Mesendoderm (in vitro differentiated cells): Measurements from ENCODE around the gene C12orf54.
"Not testable (repeated sequence)": the region's sequence is repeated elsewhere in the genome, so short reads cannot be mapped to it uniquely, and the experiment has no call there.

Source experiments
- DNase-seq: peaks from one replicate; pipeline ENCODE4 v3.0.0; 2013
- H2AK5ac ChIP-seq: 2 replicates; pipeline ENCODE4 v1.6.1; 2013; ENCODE audit warnings: low read length, inconsistent platforms
- H2BK120ac ChIP-seq: 2 replicates; pipeline ENCODE4 v1.6.1; 2013; ENCODE audit warnings: low read depth, mild to moderate bottlenecking, low read length, moderate library complexity, mixed read lengths
- H2BK15ac ChIP-seq: replicated peaks from 2 replicates; pipeline ENCODE4 v1.6.1; 2013; ENCODE audit warnings: low read depth, mild to moderate bottlenecking, moderate library complexity
- H2BK5ac ChIP-seq: 2 replicates; pipeline ENCODE4 v1.6.1; 2013; ENCODE audit warnings: low read length, inconsistent platforms
- H3K18ac ChIP-seq: 2 replicates; pipeline ENCODE4 v1.6.1; 2013; ENCODE audit warnings: mild to moderate bottlenecking, low read length, mixed read lengths
- H3K23ac ChIP-seq: one replicate; pipeline ENCODE4 v1.6.1; 2013; ENCODE audit warnings: low read length
- H3K27ac ChIP-seq: 2 replicates; pipeline ENCODE4 v1.5.1; 2013; ENCODE audit warnings: low read depth, mild to moderate bottlenecking, inconsistent platforms, low read length, moderate library complexity
- H3K27me3 ChIP-seq: 2 replicates; pipeline ENCODE4 v1.6.1; 2013; ENCODE audit warnings: low read length, control low read depth, mild to moderate bottlenecking, inconsistent platforms; ENCODE audit not compliant: insufficient read depth, poor library complexity
- H3K36me3 ChIP-seq: 2 replicates; pipeline ENCODE4 v1.6.1; 2013; ENCODE audit warnings: low read length, inconsistent platforms; ENCODE audit not compliant: control insufficient read depth, insufficient read depth
- H3K4ac ChIP-seq: one replicate; pipeline ENCODE4 v1.6.1; 2013; ENCODE audit warnings: low read depth, mild to moderate bottlenecking, low read length, moderate library complexity
- H3K4me1 ChIP-seq: 2 replicates; pipeline ENCODE4 v1.6.1; 2013; ENCODE audit warnings: low read depth, low read length, inconsistent platforms; ENCODE audit not compliant: control insufficient read depth
- H3K4me2 ChIP-seq: 2 replicates; pipeline ENCODE4 v1.6.1; 2013; ENCODE audit warnings: low read length
- H3K4me3 ChIP-seq: 2 replicates; pipeline ENCODE4 v1.5.1; 2013; ENCODE audit warnings: mild to moderate bottlenecking, low read length
- H3K56ac ChIP-seq: one replicate; pipeline ENCODE4 v1.6.1; 2013; ENCODE audit warnings: low read length
- H3K79me1 ChIP-seq: 2 replicates; pipeline ENCODE4 v1.6.1; 2013; ENCODE audit warnings: low read length, inconsistent platforms
- H3K79me2 ChIP-seq: 2 replicates; pipeline ENCODE4 v1.6.1; 2013; ENCODE audit warnings: mild to moderate bottlenecking, low read length; ENCODE audit not compliant: control insufficient read depth, insufficient read depth
- H3K9ac ChIP-seq: 2 replicates; pipeline ENCODE4 v1.6.1; 2013; ENCODE audit warnings: low read length, inconsistent platforms
- H4K5ac ChIP-seq: one replicate; pipeline ENCODE4 v1.6.1; 2013; ENCODE audit warnings: low read length
- H4K8ac ChIP-seq: one replicate; pipeline ENCODE4 v1.6.1; 2013; ENCODE audit warnings: low read depth, mild to moderate bottlenecking, control low read depth, low read length, moderate library complexity
- WGBS: extraction: QIAGEN DNeasy Blood & Tissue Kit; methylation state at CpG from one replicate; pipeline ENCODE4 v1.1.7; 2013; ENCODE audit warnings: low lambda C conversion rate, missing lambda C conversion rate; ENCODE audit not compliant: insufficient coverage; ENCODE audit errors: extremely low coverage; 5-methylcytosine and 5-hydroxymethylcytosine counted together

Gene C12orf54

DNA sequence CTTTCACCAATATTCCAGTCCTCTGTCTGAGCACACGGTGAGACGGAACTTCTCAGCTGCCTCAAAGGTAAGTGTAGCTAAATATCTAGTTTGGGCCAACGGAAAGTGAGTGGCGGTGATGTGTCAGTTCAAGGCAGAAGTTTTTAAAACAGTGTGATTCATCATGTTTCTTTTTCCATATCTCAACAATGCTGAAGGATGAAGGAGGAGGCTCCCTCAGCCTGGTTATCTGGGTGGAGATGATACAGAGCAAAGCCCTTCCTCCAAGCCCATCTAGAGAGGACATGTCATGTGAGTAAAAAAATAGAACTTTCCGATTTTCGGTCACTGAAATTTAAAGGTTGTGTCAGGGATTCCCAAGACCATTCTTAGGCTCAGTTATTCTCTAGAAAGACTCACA lies 23.0 kb upstream of the C12orf54 start:
- WGBS: no CpG with 5 or more reads among the region's 6 CpGs
- Histone ChIP-seq H2BK120ac (no peak overlapping the region), H3K9ac (no peak overlapping the region), H2AK5ac (no peak overlapping the region), H3K79me2 (no peaks in the 10 kb centered on the region), H2BK5ac (no peak overlapping the region), H4K5ac (no peak overlapping the region), H3K4me3 (no peak overlapping the region), H2BK15ac (no peak overlapping the region), H3K27ac (no peak overlapping the region), H3K36me3 (no peaks in the 10 kb centered on the region), H3K27me3 (no peaks in the 10 kb centered on the region), H3K18ac (no peak overlapping the region), H3K79me1 (no peaks in the 10 kb centered on the region), H3K23ac (no peak overlapping the region), H3K4ac (no peak overlapping the region), H3K56ac (no peak overlapping the region), H3K4me1 (no peaks in the 10 kb centered on the region), H3K4me2 (no peak overlapping the region), H4K8ac (no peak overlapping the region)
- DNase-seq: no peak

DNA sequence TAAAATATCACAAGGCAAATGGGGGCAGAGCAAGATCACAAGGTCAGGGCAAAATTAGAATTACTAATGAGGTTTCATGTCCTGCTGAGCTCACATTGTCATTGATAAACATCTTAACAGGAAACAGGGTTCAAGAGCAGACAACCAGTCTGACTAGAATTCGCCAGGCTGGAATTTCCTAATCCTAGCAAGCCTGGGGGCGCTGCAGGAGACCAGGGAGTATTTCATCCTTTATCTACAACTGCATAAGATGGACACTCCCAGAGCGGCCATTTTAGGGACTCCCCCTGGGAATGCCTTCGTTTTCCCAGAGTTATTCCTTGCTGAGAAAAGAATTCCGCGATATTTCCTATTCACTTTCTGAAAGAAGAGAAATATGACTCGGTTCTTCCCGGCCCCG lies 13.3 kb upstream of the C12orf54 start:
- not testable (repeated sequence) for H3K9ac ChIP-seq, H2BK5ac ChIP-seq, H3K56ac ChIP-seq, H3K4ac ChIP-seq, H3K4me2 ChIP-seq, H3K4me3 ChIP-seq, H3K4me1 ChIP-seq, H3K18ac ChIP-seq, H4K5ac ChIP-seq, H3K79me1 ChIP-seq, H2BK15ac ChIP-seq, H2BK120ac ChIP-seq, H3K36me3 ChIP-seq, H2AK5ac ChIP-seq, H3K79me2 ChIP-seq, H4K8ac ChIP-seq, DNase-seq, H3K23ac ChIP-seq, H3K27ac ChIP-seq, H3K27me3 ChIP-seq
- no CpG with 5 or more reads among the region's 9 CpGs for WGBS

DNA sequence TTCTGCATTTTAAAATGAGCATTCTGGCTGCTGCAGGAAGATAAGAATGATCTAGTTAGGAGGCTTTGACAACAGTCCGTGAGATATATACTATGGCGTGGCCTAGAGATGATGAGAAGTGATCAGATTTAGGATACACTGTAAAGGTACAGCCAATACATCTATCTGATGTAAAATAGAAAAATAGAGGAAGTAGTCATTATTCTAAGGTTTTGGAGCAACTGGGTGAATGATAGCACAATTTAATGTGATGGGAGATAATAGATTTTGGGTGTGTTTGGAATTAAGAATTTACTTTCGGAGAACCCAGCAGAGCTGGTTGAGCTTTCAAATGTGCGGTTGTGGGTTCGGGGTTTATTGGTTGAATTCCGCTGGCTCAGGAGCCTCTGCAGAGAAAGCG lies 10.0 kb upstream of the C12orf54 start, which contains the start of gene ANP32D:
ANP32D (plus strand) TSS at position 301 of the 400 bp plus-strand sequence. CDS start 106 bp downstream, outside the sequence.
- Histone ChIP-seq H3K9ac (no peak within 1 kb of the TSS), H4K8ac (no peak within 1 kb of the TSS), H3K4me3 (no peak within 1 kb of the TSS), H3K23ac (no peak within 1 kb of the TSS), H3K79me1 (no peaks in the 10 kb centered on the region), H2BK15ac (no peak within 1 kb of the TSS), H3K4me2 (no peak within 1 kb of the TSS), H3K18ac (no peak within 1 kb of the TSS), H3K4me1 (no peaks in the 10 kb centered on the region), H3K36me3 (no peaks in the 10 kb centered on the region), H3K79me2 (no peaks in the 10 kb centered on the region), H3K27ac (no peak within 1 kb of the TSS), H2BK120ac (no peak within 1 kb of the TSS), H2BK5ac (no peak within 1 kb of the TSS), H3K4ac (no peak within 1 kb of the TSS), H2AK5ac (no peak within 1 kb of the TSS), H3K56ac (no peak within 1 kb of the TSS), H3K27me3 (no peaks in the 10 kb centered on the region), H4K5ac (no peak within 1 kb of the TSS)
- 100% methylated on average over 3 of the region's 7 CpGs for WGBS
- no peak for DNase-seq

DNA sequence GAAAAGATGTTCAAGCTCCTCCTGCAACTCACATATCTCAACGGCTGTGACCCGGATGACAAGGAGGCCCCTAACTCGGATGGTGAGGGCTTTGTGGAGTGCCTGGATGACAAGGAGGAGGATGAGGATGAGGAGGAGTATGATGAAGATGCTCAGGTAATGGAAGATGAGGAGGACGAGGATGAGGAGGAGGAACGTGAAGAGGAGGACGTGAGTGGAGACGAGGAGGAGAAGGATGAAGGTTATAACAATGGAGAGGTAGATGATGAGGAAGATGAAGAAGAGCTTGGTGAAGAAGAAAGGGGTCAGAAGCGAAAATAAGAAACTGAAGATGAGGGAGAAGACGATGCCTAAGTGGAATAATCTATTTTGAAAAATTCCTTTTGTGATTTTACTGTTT lies 9.2 kb upstream of the C12orf54 start:
- Histone ChIP-seq H3K36me3 (no peaks in the 10 kb centered on the region), H2BK120ac (no peak overlapping the region), H3K4me2 (no peak overlapping the region), H2AK5ac (no peak overlapping the region), H2BK15ac (no peak overlapping the region), H3K79me2 (no peaks in the 10 kb centered on the region), H3K79me1 (no peaks in the 10 kb centered on the region), H3K27me3 (no peaks in the 10 kb centered on the region), H3K4me1 (no peaks in the 10 kb centered on the region), H3K4ac (no peak overlapping the region), H4K5ac (no peak overlapping the region), H3K27ac (no peak overlapping the region), H3K9ac (no peak overlapping the region), H3K56ac (no peak overlapping the region), H3K4me3 (no peak overlapping the region), H4K8ac (no peak overlapping the region), H3K23ac (no peak overlapping the region), H2BK5ac (no peak overlapping the region), H3K18ac (no peak overlapping the region)
- DNase-seq: no peak
- WGBS: 100% methylated on average over 4 of the region's 9 CpGs

DNA sequence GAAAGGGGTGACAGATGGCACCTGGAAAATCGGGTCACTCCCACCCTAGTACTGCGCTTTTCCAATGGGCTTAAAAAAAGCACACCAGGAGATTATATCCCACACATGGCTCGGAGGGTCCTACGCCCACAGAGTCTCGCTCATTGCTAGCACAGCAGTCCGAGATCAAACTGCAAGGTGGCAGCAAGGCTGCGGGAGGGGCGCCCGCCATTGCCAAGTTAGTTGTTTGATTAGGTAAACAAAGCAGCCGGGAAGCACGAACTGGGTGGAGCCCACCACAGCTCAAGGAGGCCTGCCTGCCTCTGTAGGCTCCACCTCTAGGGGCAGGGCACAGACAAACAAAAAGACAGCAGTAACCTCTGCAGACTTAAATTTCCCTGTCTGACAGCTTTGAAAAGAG lies 7.8 kb upstream of the C12orf54 start:
- H3K56ac ChIP-seq, H3K23ac ChIP-seq, H3K27me3 ChIP-seq, H2AK5ac ChIP-seq, H3K79me2 ChIP-seq, H4K5ac ChIP-seq, H3K79me1 ChIP-seq, H3K4me1 ChIP-seq, DNase-seq, H3K4ac ChIP-seq, H4K8ac ChIP-seq, H2BK5ac ChIP-seq, H3K36me3 ChIP-seq, H3K9ac ChIP-seq, H3K4me3 ChIP-seq, H3K18ac ChIP-seq, H2BK120ac ChIP-seq, H3K4me2 ChIP-seq, H3K27ac ChIP-seq, H2BK15ac ChIP-seq: not testable (repeated sequence)
- WGBS: no CpG with 5 or more reads among the region's 11 CpGs

DNA sequence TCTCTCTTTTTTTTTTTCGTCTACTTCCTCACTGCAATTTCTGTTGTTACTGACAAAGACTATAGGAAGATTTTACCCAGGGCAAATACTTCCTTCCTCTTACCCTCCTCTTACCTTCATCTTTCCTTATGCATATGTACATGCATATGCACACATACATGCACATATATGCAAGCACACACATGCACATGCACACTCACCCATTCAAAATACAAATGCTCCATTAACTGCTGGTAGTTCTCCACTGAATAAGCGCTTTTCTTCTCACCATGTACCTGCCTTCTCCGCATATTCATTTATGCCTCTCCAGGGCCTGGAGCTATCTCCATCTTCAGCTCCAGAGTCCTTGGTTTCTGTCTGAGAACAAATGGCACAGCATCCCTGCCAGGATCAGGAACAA lies 632 bp downstream of the C12orf54 start:
- no peak overlapping the region for H3K9ac ChIP-seq
- no peak overlapping the region for H2BK5ac ChIP-seq
- no peak for DNase-seq
- no peak overlapping the region for H3K4ac ChIP-seq
- H4K5ac ChIP-seq: no peak overlapping the region
- H3K56ac ChIP-seq: no peak overlapping the region
- no peaks in the 10 kb centered on the region for H3K79me1 ChIP-seq
- no peak overlapping the region for H3K18ac ChIP-seq
- H3K79me2 ChIP-seq: no peaks in the 10 kb centered on the region
- H2BK120ac ChIP-seq: no peak overlapping the region
- H3K36me3 ChIP-seq: no peaks in the 10 kb centered on the region
- no peak overlapping the region for H2BK15ac ChIP-seq
- H3K4me2 ChIP-seq: no peak overlapping the region
- no CpG with 5 or more reads among the region's 3 CpGs for WGBS
- no peaks in the 10 kb centered on the region for H3K4me1 ChIP-seq
- H3K23ac ChIP-seq: no peak overlapping the region
- H2AK5ac ChIP-seq: no peak overlapping the region
- H3K27me3 ChIP-seq: no peaks in the 10 kb centered on the region
- no peak overlapping the region for H4K8ac ChIP-seq
- H3K4me3 ChIP-seq: no peak overlapping the region
- no peak overlapping the region for H3K27ac ChIP-seq
